ENCODE data around the gene SPATA24. TPM values are rescaled to one million over a fixed set of nuclear protein-coding genes. Genes with fewer than 3 reads are reported as not detected.

SPATA24 gene
- total and polyA plus RNA-seq, 2 of the 13 experiments (the other 11 are each of a cell fraction or from before 2014, with no cell fraction given) = 6.0 to 11.1 TPM

- TF ChIP-seq ZNF354B (CRISPR knock-in tag; IDR thresholded peaks at IDR 0.05) (no peak), ZFP62 (CRISPR knock-in tag; IDR thresholded peaks at IDR 0.05) (no peak), TSC22D2 (CRISPR knock-in tag; IDR thresholded peaks at IDR 0.05; ENCODE audit: borderline replicate concordance) (no peak), MIXL1 (CRISPR knock-in tag; IDR thresholded peaks at IDR 0.05) (peak; percentile 34; the same call in 1 of the 2 replicates), RXRB (CRISPR knock-in tag; IDR thresholded peaks at IDR 0.05; ENCODE audit: borderline replicate concordance) (peak; percentile 16; the same call in 1 of the 2 replicates), KLF11 (CRISPR knock-in tag; IDR thresholded peaks at IDR 0.05) (0 out of 2 replicates have a peak, but pooled peaks have one; percentile 26), ZMYM4 (CRISPR knock-in tag; IDR thresholded peaks at IDR 0.05) (no peak), ZSCAN9 (CRISPR knock-in tag; IDR thresholded peaks at IDR 0.05; ENCODE audit: borderline replicate concordance) (0 out of 2 replicates have a peak, but pooled peaks have one; percentile 50), ZBTB3 (CRISPR knock-in tag; IDR thresholded peaks at IDR 0.05; ENCODE audit: borderline replicate concordance, low read depth) (no peak), ATF7 (IDR thresholded peaks at IDR 0.05) (0 out of 2 replicates have a peak, but pooled peaks have one; percentile 2), ATF7 (CRISPR knock-in tag; IDR thresholded peaks at IDR 0.05) (no peak), ELF3 (CRISPR knock-in tag; IDR thresholded peaks at IDR 0.05) (0 out of 2 replicates have a peak, but pooled peaks have one; percentile 26), HMGXB4 (CRISPR knock-in tag; IDR thresholded peaks at IDR 0.05; ENCODE audit: borderline replicate concordance in 1 of 2, low read depth in 1 of 2) (0 out of 4 replicates have a peak, but pooled peaks of 1 of the 2 experiments have one; percentile 40), NFYB (CRISPR knock-in tag; IDR thresholded peaks at IDR 0.05) (no peak), CTCF (CRISPR knock-in tag; IDR thresholded peaks at IDR 0.05) (peak; percentile 89), KAT8 (CRISPR knock-in tag; IDR thresholded peaks at IDR 0.05) (0 out of 2 replicates have a peak, but pooled peaks have one; percentile 22)
Measured at GRCh38 chr5:139422307-139422893, 18.5 kb upstream of the SPATA24 start (continued).

Data from HepG2 (cell line).